Measurements from ENCODE around the gene ITGAV. TPM values are rescaled to one million over a fixed set of nuclear protein-coding genes. Genes with fewer than 3 reads are reported as not detected.

ITGAV gene
- total RNA-seq, 1 donor from 2014 or later, result 50.3 TPM

- H3K36me3 Mint-ChIP-seq (ENCODE audit: low read depth), result no peaks in the 10 kb centered on the region
- no peak overlapping the region for H3K27ac Mint-ChIP-seq (ENCODE audit: unreplicated experiment)
- H3K27me3 Mint-ChIP-seq (ENCODE audit: low read depth), result no peaks in the 10 kb centered on the region
- no peak for DNase-seq (ENCODE audit: low read depth, low spot score)
- TF ChIP-seq, protein P1, sequence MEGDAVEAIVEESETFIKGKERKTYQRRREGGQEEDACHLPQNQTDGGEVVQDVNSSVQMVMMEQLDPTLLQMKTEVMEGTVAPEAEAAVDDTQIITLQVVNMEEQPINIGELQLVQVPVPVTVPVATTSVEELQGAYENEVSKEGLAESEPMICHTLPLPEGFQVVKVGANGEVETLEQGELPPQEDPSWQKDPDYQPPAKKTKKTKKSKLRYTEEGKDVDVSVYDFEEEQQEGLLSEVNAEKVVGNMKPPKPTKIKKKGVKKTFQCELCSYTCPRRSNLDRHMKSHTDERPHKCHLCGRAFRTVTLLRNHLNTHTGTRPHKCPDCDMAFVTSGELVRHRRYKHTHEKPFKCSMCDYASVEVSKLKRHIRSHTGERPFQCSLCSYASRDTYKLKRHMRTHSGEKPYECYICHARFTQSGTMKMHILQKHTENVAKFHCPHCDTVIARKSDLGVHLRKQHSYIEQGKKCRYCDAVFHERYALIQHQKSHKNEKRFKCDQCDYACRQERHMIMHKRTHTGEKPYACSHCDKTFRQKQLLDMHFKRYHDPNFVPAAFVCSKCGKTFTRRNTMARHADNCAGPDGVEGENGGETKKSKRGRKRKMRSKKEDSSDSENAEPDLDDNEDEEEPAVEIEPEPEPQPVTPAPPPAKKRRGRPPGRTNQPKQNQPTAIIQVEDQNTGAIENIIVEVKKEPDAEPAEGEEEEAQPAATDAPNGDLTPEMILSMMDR (conservative IDR thresholded peaks at IDR 0.05), result no peak
- H3K4me3 Mint-ChIP-seq, result peak overlapping the region; percentile 7
- no peaks in the 10 kb centered on the region for H3K9me3 Mint-ChIP-seq
- peaks cover 48% of the 10 kb centered on the region for H3K4me1 Mint-ChIP-seq
These were observed 4.3 kb downstream of the ITGAV start for GRCh38 chr2:186594001-186594722.

GRCh38 chr2:186595219-186595618, 5.4 kb downstream of the ITGAV start:
- Mint-ChIP-seq H3K27me3 (ENCODE audit: low read depth) (no peaks in the 10 kb centered on the region), H3K9me3 (no peaks in the 10 kb centered on the region), H3K27ac (ENCODE audit: unreplicated experiment) (no peak overlapping the region), H3K4me1 (peaks cover 54% of the 10 kb centered on the region), H3K4me3 (peak overlapping the region; percentile 11), H3K36me3 (ENCODE audit: low read depth) (no peaks in the 10 kb centered on the region)
- no peak for DNase-seq (ENCODE audit: low read depth, low spot score)
- TF ChIP-seq, protein P1 (conservative IDR thresholded peaks at IDR 0.05), result no peak

- no peak for DNase-seq (ENCODE audit: low read depth, low spot score)
- H3K27me3 Mint-ChIP-seq (ENCODE audit: low read depth), result no peaks in the 10 kb centered on the region
- H3K4me3 Mint-ChIP-seq, result no peak overlapping the region
- H3K36me3 Mint-ChIP-seq (ENCODE audit: low read depth), result no peaks in the 10 kb centered on the region
- peaks cover 37% of the 10 kb centered on the region for H3K4me1 Mint-ChIP-seq
- TF ChIP-seq, protein P1 (conservative IDR thresholded peaks at IDR 0.05), result no peak
- no peaks in the 10 kb centered on the region for H3K9me3 Mint-ChIP-seq
- no peak overlapping the region for H3K27ac Mint-ChIP-seq (ENCODE audit: unreplicated experiment)
These were observed 9.4 kb downstream of the ITGAV start for GRCh38 chr2:186599186-186599778.

DNA sequence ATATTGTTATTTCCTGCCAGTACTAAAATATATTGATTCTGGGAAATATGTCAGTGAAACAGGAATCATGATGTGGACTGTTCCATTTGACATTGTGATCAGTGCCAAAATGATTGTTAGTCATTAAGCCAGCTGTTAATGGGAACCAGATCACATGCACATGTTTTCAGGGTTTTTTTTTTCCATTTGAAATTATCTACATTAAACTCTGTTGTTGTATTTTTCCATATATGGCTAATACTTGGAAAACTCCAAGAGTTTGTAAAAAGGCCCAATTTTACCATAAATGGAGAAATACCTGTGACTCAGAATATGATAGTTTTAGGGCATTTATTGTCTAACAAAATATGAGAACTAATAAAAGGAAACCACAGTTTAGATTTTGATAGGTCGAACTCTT, 13.4 kb downstream of the ITGAV start:
- DNase-seq (ENCODE audit: low read depth, low spot score), result no peak
- Mint-ChIP-seq H3K27me3 (ENCODE audit: low read depth) (no peaks in the 10 kb centered on the region), H3K27ac (ENCODE audit: unreplicated experiment) (no peak overlapping the region), H3K9me3 (no peaks in the 10 kb centered on the region), H3K4me1 (peaks cover 28% of the 10 kb centered on the region), H3K4me3 (no peak overlapping the region), H3K36me3 (ENCODE audit: low read depth) (peaks cover 4% of the 10 kb centered on the region)
- TF ChIP-seq, protein P1 (conservative IDR thresholded peaks at IDR 0.05), result no peak

- Mint-ChIP-seq H3K36me3 (ENCODE audit: low read depth) (peaks cover 8% of the 10 kb centered on the region), H3K27me3 (ENCODE audit: low read depth) (no peaks in the 10 kb centered on the region), H3K27ac (ENCODE audit: unreplicated experiment) (peak overlapping the region; percentile 79), H3K9me3 (no peaks in the 10 kb centered on the region), H3K4me3 (no peak overlapping the region), H3K4me1 (peaks cover 16% of the 10 kb centered on the region)
- TF ChIP-seq, protein P1 (conservative IDR thresholded peaks at IDR 0.05), result no peak
- DNase-seq (ENCODE audit: low read depth, low spot score), result no peak
These were observed 15.2 kb downstream of the ITGAV start for GRCh38 chr2:186605041-186605440.

Measured in neural crest cell (in vitro differentiated cells).